A673 (cell line): ENCODE data around the gene RPL34.

Experiments used
- EZH2 ChIP-seq: fragments of 200-600 bp; sonication (generic); IDR thresholded peaks from 2 replicates; pipeline ENCODE4 v1.6.1; 2017; ENCODE audit warnings: borderline replicate concordance, low read depth, mild to moderate bottlenecking, mixed read lengths, antibody characterized with exemption, low read length; ENCODE audit not compliant: poor library complexity, severe bottlenecking
- TF ChIP-seq, protein P1 (sequence below): fragments of 300-800, 200-600 bp; sonication (generic); conservative IDR thresholded peaks from 2 replicates; pipeline ENCODE4 v1.5.1; 2017; ENCODE audit warnings: low read depth, mild to moderate bottlenecking, antibody characterized with exemption, low read length, moderate library complexity, mixed read lengths

GRCh38 chr4:108589961-108590360, 30.4 kb upstream of the RPL34 start:
- TF ChIP-seq, protein P1, sequence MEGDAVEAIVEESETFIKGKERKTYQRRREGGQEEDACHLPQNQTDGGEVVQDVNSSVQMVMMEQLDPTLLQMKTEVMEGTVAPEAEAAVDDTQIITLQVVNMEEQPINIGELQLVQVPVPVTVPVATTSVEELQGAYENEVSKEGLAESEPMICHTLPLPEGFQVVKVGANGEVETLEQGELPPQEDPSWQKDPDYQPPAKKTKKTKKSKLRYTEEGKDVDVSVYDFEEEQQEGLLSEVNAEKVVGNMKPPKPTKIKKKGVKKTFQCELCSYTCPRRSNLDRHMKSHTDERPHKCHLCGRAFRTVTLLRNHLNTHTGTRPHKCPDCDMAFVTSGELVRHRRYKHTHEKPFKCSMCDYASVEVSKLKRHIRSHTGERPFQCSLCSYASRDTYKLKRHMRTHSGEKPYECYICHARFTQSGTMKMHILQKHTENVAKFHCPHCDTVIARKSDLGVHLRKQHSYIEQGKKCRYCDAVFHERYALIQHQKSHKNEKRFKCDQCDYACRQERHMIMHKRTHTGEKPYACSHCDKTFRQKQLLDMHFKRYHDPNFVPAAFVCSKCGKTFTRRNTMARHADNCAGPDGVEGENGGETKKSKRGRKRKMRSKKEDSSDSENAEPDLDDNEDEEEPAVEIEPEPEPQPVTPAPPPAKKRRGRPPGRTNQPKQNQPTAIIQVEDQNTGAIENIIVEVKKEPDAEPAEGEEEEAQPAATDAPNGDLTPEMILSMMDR, result no peak
- no peak for TF ChIP-seq EZH2
